ENCODE measurements around the gene KCTD4. TPM values are rescaled to one million over a fixed set of nuclear protein-coding genes. Genes with fewer than 3 reads are reported as not detected.

The KCTD4 gene
- total RNA-seq, 1 donor from 2014 or later: not detected

GRCh38 chr13:45178349-45179162 lies 22.3 kb downstream of the KCTD4 start:
- intact Hi-C loops (cut with DNase I): no loop called here
- TF ChIP-seq CTCF (IDR thresholded peaks at IDR 0.05): no peak
- Histone ChIP-seq H3K4me3 (no peak overlapping the region), H3K36me3 (peaks cover 0 to 3% of the 10 kb centered on the region in 2 donors), H3K27me3 (no peaks in the 10 kb centered on the region), H3K27ac (no peak overlapping the region), H3K4me1 (no peaks in the 10 kb centered on the region), H3K9me3 (no peaks in the 10 kb centered on the region)
- no peak for DNase-seq (ENCODE audit: low spot score in 2 of 2)

- DNase-seq (ENCODE audit: low spot score in 2 of 2): no peak
- Histone ChIP-seq H3K36me3 (peaks cover 0 to 3% of the 10 kb centered on the region in 2 donors), H3K4me3 (no peak overlapping the region), H3K27ac (no peak overlapping the region), H3K27me3 (no peaks in the 10 kb centered on the region), H3K9me3 (no peaks in the 10 kb centered on the region), H3K4me1 (no peaks in the 10 kb centered on the region)
- TF ChIP-seq CTCF (IDR thresholded peaks at IDR 0.05): no peak
- intact Hi-C loops (cut with DNase I): no loop called here
Measured at GRCh38 chr13:45174478-45174877, 26.4 kb downstream of the KCTD4 start.

GRCh38 chr13:45168555-45168930 lies 32.3 kb downstream of the KCTD4 start:
- no peaks in the 10 kb centered on the region for H3K27me3 ChIP-seq

GRCh38 chr13:45167611-45168554 lies 33.0 kb downstream of the KCTD4 start:
- Histone ChIP-seq H3K4me1 (peaks cover 0 to 4% of the 10 kb centered on the region in 2 donors), H3K4me3 (no peak overlapping the region), H3K27me3 (no peaks in the 10 kb centered on the region), H3K9me3 (no peaks in the 10 kb centered on the region), H3K36me3 (no peaks in the 10 kb centered on the region), H3K27ac (no peak overlapping the region)
- no peak for TF ChIP-seq CTCF (IDR thresholded peaks at IDR 0.05)
- intact Hi-C loops (cut with DNase I): no loop called here
- no peak for DNase-seq (ENCODE audit: low spot score in 2 of 2)

More at GRCh38 chr13:45168555-45168930, 32.3 kb downstream of the KCTD4 start:
- DNase-seq (ENCODE audit: low spot score in 2 of 2): no peak
- H3K36me3 ChIP-seq: no peaks in the 10 kb centered on the region
- H3K4me3 ChIP-seq: no peak overlapping the region
- intact Hi-C loops (cut with DNase I): no loop called here
- no peaks in the 10 kb centered on the region for H3K4me1 ChIP-seq
- no peak overlapping the region for H3K27ac ChIP-seq
- H3K9me3 ChIP-seq: no peaks in the 10 kb centered on the region
- no peak for TF ChIP-seq CTCF (IDR thresholded peaks at IDR 0.05)

GRCh38 chr13:45166858-45167257 lies 34.0 kb downstream of the KCTD4 start:
- peaks cover 0 to 5% of the 10 kb centered on the region in 2 donors for H3K4me1 ChIP-seq
- DNase-seq (ENCODE audit: low spot score in 2 of 2): no peak
- TF ChIP-seq CTCF (IDR thresholded peaks at IDR 0.05): no peak
- H3K4me3 ChIP-seq: no peak overlapping the region
- no peaks in the 10 kb centered on the region for H3K9me3 ChIP-seq
- intact Hi-C loops (cut with DNase I): no loop called here
- H3K36me3 ChIP-seq: no peaks in the 10 kb centered on the region
- H3K27ac ChIP-seq: no peak overlapping the region
- H3K27me3 ChIP-seq: no peaks in the 10 kb centered on the region

Data from ascending aorta (tissue), 2 donors.